Osteoblast (primary cell): ENCODE results near the gene RPS3. TPM values are rescaled to one million over a fixed set of nuclear protein-coding genes. Genes with fewer than 3 reads are reported as not detected.

Experiments used
- DNase-seq: peaks from one replicate; pipeline ENCODE4 v3.0.0; 2011; ENCODE audit warnings: low spot score, mixed read lengths; ENCODE audit not compliant: insufficient read length; ENCODE audit errors: missing footprints
- H2AFZ ChIP-seq: 2 replicates; pipeline ENCODE4 v1.6.0; 2011; ENCODE audit warnings: mild to moderate bottlenecking, low read length
- H3K27ac ChIP-seq: 2 replicates; pipeline ENCODE4 v1.5.1; 2011; ENCODE audit warnings: mild to moderate bottlenecking, low read depth, low read length, moderate library complexity
- H3K27me3 ChIP-seq: 2 replicates; pipeline ENCODE4 v1.6.0; 2012; ENCODE audit warnings: mild to moderate bottlenecking, control low read depth, inconsistent platforms, low read length, moderate library complexity; ENCODE audit not compliant: insufficient read depth
- H3K36me3 ChIP-seq: 2 replicates; pipeline ENCODE4 v1.5.1; 2011; ENCODE audit warnings: mild to moderate bottlenecking, low read length, control low read depth, moderate library complexity; ENCODE audit not compliant: insufficient read depth
- H3K4me1 ChIP-seq: 2 replicates; pipeline ENCODE4 v1.5.1; 2011; ENCODE audit warnings: mild to moderate bottlenecking, low read length, control low read depth, moderate library complexity; ENCODE audit not compliant: insufficient read depth
- H3K4me2 ChIP-seq: 2 replicates; pipeline ENCODE4 v1.6.0; 2011; ENCODE audit warnings: mild to moderate bottlenecking, low read length; ENCODE audit not compliant: insufficient read depth
- H3K4me3 ChIP-seq: fragments of 200-600 bp; sonication (generic); 3 replicates; pipeline ENCODE4 v1.5.1; 2012; ENCODE audit warnings: mild to moderate bottlenecking, low read length, inconsistent platforms; ENCODE audit not compliant: insufficient read depth
- H3K79me2 ChIP-seq: 2 replicates; pipeline ENCODE4 v1.6.0; 2012; ENCODE audit warnings: mild to moderate bottlenecking, low read length, control low read depth, inconsistent platforms; ENCODE audit not compliant: insufficient read depth
- H3K9me3 ChIP-seq: 2 replicates; pipeline ENCODE4 v1.5.1; 2011; ENCODE audit warnings: low read depth, low read length, control low read depth
- H4K20me1 ChIP-seq: 2 replicates; pipeline ENCODE4 v1.6.0; 2012; ENCODE audit warnings: mild to moderate bottlenecking, low read length, control low read depth; ENCODE audit not compliant: insufficient read depth
- CTCF ChIP-seq: IDR thresholded peaks from 2 replicates; pipeline ENCODE4 v1.5.1; 2011; ENCODE audit warnings: mild to moderate bottlenecking, low read depth, low read length, moderate library complexity; ENCODE audit errors: extremely low read depth
- total RNA-seq: library from RNA; depleted of rRNA; stranded (reverse); fragments of >200 nt; gene quantifications from 2 replicates; pipeline ENCODE4 v1.2.3, GENCODE V29; 2012

RPS3 gene
- total RNA-seq, 1 donor = 1,512 TPM

GRCh38 chr11:75380245-75380644, 19.1 kb upstream of the RPS3 start:
- Histone ChIP-seq H3K4me1 (peaks cover 2% of the 10 kb centered on the region), H3K27me3 (no peaks in the 10 kb centered on the region), H3K9me3 (no peaks in the 10 kb centered on the region), H4K20me1 (no peaks in the 10 kb centered on the region), H3K4me2 (no peak overlapping the region), H3K79me2 (no peaks in the 10 kb centered on the region), H3K36me3 (no peaks in the 10 kb centered on the region), H3K27ac (no peak overlapping the region), H2AFZ (no peak overlapping the region), H3K4me3 (no peak overlapping the region)
- DNase-seq = no peak
- no peak for TF ChIP-seq CTCF

- no peak overlapping the region for H3K4me3 ChIP-seq
- DNase-seq = no peak
- H3K4me1 ChIP-seq = peaks cover 4% of the 10 kb centered on the region
- H3K27ac ChIP-seq = no peak overlapping the region
- TF ChIP-seq CTCF = no peak
- no peak overlapping the region for H2AFZ ChIP-seq
- no peaks in the 10 kb centered on the region for H3K27me3 ChIP-seq
- no peaks in the 10 kb centered on the region for H3K36me3 ChIP-seq
- H3K79me2 ChIP-seq = no peaks in the 10 kb centered on the region
- H3K4me2 ChIP-seq = no peak overlapping the region
- no peaks in the 10 kb centered on the region for H3K9me3 ChIP-seq
- H4K20me1 ChIP-seq = no peaks in the 10 kb centered on the region
Observed at GRCh38 chr11:75380716-75381420, 18.4 kb upstream of the RPS3 start.

GRCh38 chr11:75383246-75383645, 16.1 kb upstream of the RPS3 start:
- Histone ChIP-seq H3K36me3 (no peaks in the 10 kb centered on the region), H3K9me3 (no peaks in the 10 kb centered on the region), H3K79me2 (no peaks in the 10 kb centered on the region), H4K20me1 (no peaks in the 10 kb centered on the region), H3K27ac (no peak overlapping the region), H3K4me1 (peaks cover 15% of the 10 kb centered on the region), H3K4me2 (no peak overlapping the region), H2AFZ (no peak overlapping the region), H3K27me3 (no peaks in the 10 kb centered on the region), H3K4me3 (no peak overlapping the region)
- TF ChIP-seq CTCF = no peak
- DNase-seq = no peak

- H4K20me1 ChIP-seq = no peaks in the 10 kb centered on the region
- H3K4me3 ChIP-seq = no peak overlapping the region
- peak; percentile 92 for TF ChIP-seq CTCF
- no peaks in the 10 kb centered on the region for H3K9me3 ChIP-seq
- no peaks in the 10 kb centered on the region for H3K27me3 ChIP-seq
- H3K79me2 ChIP-seq = no peaks in the 10 kb centered on the region
- H2AFZ ChIP-seq = peak overlapping the region; percentile 84
- no peak overlapping the region for H3K27ac ChIP-seq
- no peaks in the 10 kb centered on the region for H3K36me3 ChIP-seq
- H3K4me1 ChIP-seq = peaks cover 18% of the 10 kb centered on the region
- DNase-seq = peak; percentile 95
- peak overlapping the region; percentile 67 for H3K4me2 ChIP-seq
Observed at GRCh38 chr11:75384438-75385080, 14.8 kb upstream of the RPS3 start.
